SK-N-SH (cell line): Measurements from ENCODE around the gene MARK3. TPM values are rescaled to one million over a fixed set of nuclear protein-coding genes. Genes with fewer than 3 reads are reported as not detected.

Source experiments
- CTCF ChIA-PET: fragments of 300-600, 350-600 bp; formaldehyde crosslinking; extraction: SDS; loops from one replicate; lab custom pipeline; 2021; lab: Yijun Ruan, JAX
- POLR2A ChIA-PET: fragments of 350-600 bp; sonication (Branson Sonifier 250); formaldehyde crosslinking; extraction: SDS; loops from one replicate; lab custom pipeline; 2020; ENCODE audit warnings: antibody characterized with exemption, inconsistent platforms; lab: Yijun Ruan, JAX
- DNase-seq: peaks from one replicate; pipeline ENCODE4 v3.0.0; 2012
- H2AFZ ChIP-seq: fragments of 200-600 bp; sonication (generic); 2 replicates; pipeline ENCODE4 v1.8.1; 2016; ENCODE audit warnings: antibody characterized with exemption, mild to moderate bottlenecking, low read depth
- H3F3A ChIP-seq: fragments of 200-600 bp; sonication (generic); replicated peaks from 2 replicates; pipeline ENCODE3; 2016; ENCODE audit warnings: antibody characterized with exemption, mild to moderate bottlenecking; ENCODE audit not compliant: insufficient read depth
- H3K27ac ChIP-seq, 2 experiments: fragments of 200-500 bp in 1 of 2; fragments of 200-600 bp in 1 of 2; sonication (Bioruptor generic) in 1 of 2; sonication (generic), shearing (Covaris generic) in 1 of 2; 2 replicates each; pipeline versions ENCODE4 v1.5.1 to v1.6.1; 2014 to 2016; ENCODE audit warnings: low read depth in 2 of 2, inconsistent platforms in 1 of 2, low read length in 1 of 2, mild to moderate bottlenecking in 1 of 2, mixed read lengths in 1 of 2
- H3K27me3 ChIP-seq: fragments of 200-600 bp; sonication (generic), shearing (Covaris generic); 2 replicates; pipeline ENCODE4 v1.6.1; 2016; ENCODE audit warnings: mixed run types; ENCODE audit not compliant: insufficient read depth
- H3K36me3 ChIP-seq, 2 experiments: fragments of 200-500 bp in 1 of 2; fragments of 200-600 bp in 1 of 2; sonication (Bioruptor generic) in 1 of 2; sonication (generic) in 1 of 2; replicated peaks in 1 of 2; 2 replicates each; pipeline versions ENCODE3 to v1.5.1; 2014 to 2016; ENCODE audit warnings: low read length in 1 of 2, mild to moderate bottlenecking in 1 of 2; ENCODE audit not compliant: insufficient read depth in 2 of 2, control insufficient read depth in 1 of 2
- H3K4me1 ChIP-seq, 2 experiments: fragments of 200-500 bp in 1 of 2; fragments of 200-600 bp in 1 of 2; sonication (Bioruptor generic) in 1 of 2; sonication (generic), shearing (Covaris generic) in 1 of 2; 2 replicates each; pipeline versions ENCODE4 v1.5.1 to v1.6.1; 2014 to 2016; ENCODE audit warnings: low read depth in 1 of 2, low read length in 1 of 2, mixed run types in 1 of 2; ENCODE audit not compliant: insufficient read depth in 2 of 2, control insufficient read depth in 1 of 2
- H3K4me2 ChIP-seq: fragments of 200-600 bp; sonication (generic), shearing (Covaris generic); 2 replicates; pipeline ENCODE4 v1.6.1; 2017; ENCODE audit warnings: mixed run types
- H3K4me3 ChIP-seq, 2 experiments: fragments of 200-500 bp in 1 of 2; fragments of 200-600 bp in 1 of 2; sonication (Bioruptor generic) in 1 of 2; sonication (generic), shearing (Covaris generic) in 1 of 2; 2 replicates each; pipeline versions ENCODE4 v1.5.1 to v1.8.1; 2014 to 2016; ENCODE audit warnings: low read depth in 2 of 2, inconsistent platforms in 1 of 2, low read length in 1 of 2, mild to moderate bottlenecking in 1 of 2, mixed read lengths in 1 of 2, moderate library complexity in 1 of 2
- H3K79me2 ChIP-seq: fragments of 200-600 bp; sonication (generic); 2 replicates; pipeline ENCODE4 v1.8.1; 2017; ENCODE audit warnings: mild to moderate bottlenecking; ENCODE audit not compliant: insufficient read depth
- H3K9ac ChIP-seq: fragments of 200-600 bp; sonication (generic); 2 replicates; pipeline ENCODE4 v1.6.1; 2017; ENCODE audit warnings: mixed run types
- H3K9me2 ChIP-seq: fragments of 200-600 bp; sonication (generic); 2 replicates; pipeline ENCODE4 v1.6.1; 2017; ENCODE audit warnings: mixed run types
- H3K9me3 ChIP-seq: fragments of 200-600 bp; sonication (generic); 2 replicates; pipeline ENCODE4 v1.6.1; 2017; ENCODE audit warnings: mixed run types, mild to moderate bottlenecking, moderate library complexity
- H4K20me1 ChIP-seq: fragments of 200-600 bp; sonication (generic); 2 replicates; pipeline ENCODE4 v1.6.1; 2017; ENCODE audit warnings: mild to moderate bottlenecking, mixed run types; ENCODE audit not compliant: insufficient read depth
- FOXM1 ChIP-seq: IDR thresholded peaks from 2 replicates; pipeline ENCODE4 v1.4.0; 2012; ENCODE audit warnings: low read depth, mild to moderate bottlenecking
- GATA2 ChIP-seq: sonication (generic); formaldehyde crosslinking; IDR thresholded peaks from 2 replicates; pipeline ENCODE4 v1.5.0; 2020; ENCODE audit warnings: mild to moderate bottlenecking, missing genetic modification reagents
- MEF2A ChIP-seq: IDR thresholded peaks from 2 replicates; pipeline ENCODE4 v1.4.0; 2012; ENCODE audit warnings: low read depth, borderline replicate concordance
- MXI1 ChIP-seq: IDR thresholded peaks from 2 replicates; pipeline ENCODE4 v1.6.1; 2012; ENCODE audit warnings: mild to moderate bottlenecking, low read depth, low read length, improper control_type of control experiment
- NFIC ChIP-seq: IDR thresholded peaks from 2 replicates; pipeline ENCODE4 v1.4.0; 2012; ENCODE audit warnings: borderline replicate concordance
- PBX3 ChIP-seq: IDR thresholded peaks from 2 replicates; pipeline ENCODE4; 2012
- POLR2AphosphoS5 ChIP-seq: IDR thresholded peaks from 2 replicates; pipeline ENCODE4 v1.6.1; 2012; ENCODE audit warnings: low read depth, low read length
- RAD21 ChIP-seq: IDR thresholded peaks from 2 replicates; pipeline ENCODE4 v1.6.1; 2012; ENCODE audit warnings: mild to moderate bottlenecking, low read length
- RCOR1 ChIP-seq: fragments of 150-350 bp; IDR thresholded peaks from 2 replicates; pipeline ENCODE4 v1.6.1; 2017; ENCODE audit warnings: antibody characterized with exemption, low read length
- RFX5 ChIP-seq: IDR thresholded peaks from 2 replicates; pipeline ENCODE4 v1.6.1; 2012; ENCODE audit warnings: mild to moderate bottlenecking, improper control_type of control experiment, low read length
- RXRA ChIP-seq: IDR thresholded peaks from 2 replicates; pipeline ENCODE4 v1.4.0; 2012; ENCODE audit warnings: low read depth, mild to moderate bottlenecking, borderline replicate concordance
- SIN3A ChIP-seq: IDR thresholded peaks from 2 replicates; pipeline ENCODE4 v1.6.1; 2012; ENCODE audit warnings: low read depth, mild to moderate bottlenecking, low read length, moderate library complexity, borderline replicate concordance
- TCF12 ChIP-seq: IDR thresholded peaks from 2 replicates; pipeline ENCODE4 v1.4.0; 2012
- WGBS: methylation state at CpG from one replicate; pipeline ENCODE4 v1.1.6; 2017; ENCODE audit warnings: low lambda C conversion rate; 5-methylcytosine and 5-hydroxymethylcytosine counted together
- polyA plus RNA-seq, 3 experiments: library from polyadenylated mRNA; depleted of rRNA; stranded (reverse); fragments of >200 nt; gene quantifications; 2 replicates each; pipeline ENCODE4 v1.2.3, GENCODE V29; 2012
- TF ChIP-seq, protein P1 (sequence below): IDR thresholded peaks from 2 replicates; pipeline ENCODE4 v1.4.0; 2012; ENCODE audit warnings: low read depth, borderline replicate concordance
- TF ChIP-seq, protein P2 (sequence below): fragments of 200-600 bp; sonication (generic); IDR thresholded peaks from 2 replicates; pipeline ENCODE4 v1.6.1; 2017; ENCODE audit warnings: antibody characterized with exemption, mild to moderate bottlenecking, moderate library complexity
- TF ChIP-seq, protein P3 (sequence below): fragments of 150-350 bp; IDR thresholded peaks from 2 replicates; pipeline ENCODE4 v1.6.1; 2017; ENCODE audit warnings: antibody characterized with exemption, low read length, low read depth, borderline replicate concordance
- TF ChIP-seq, protein P4 (sequence below): IDR thresholded peaks from 2 replicates; pipeline ENCODE4 v1.4.0; 2012; ENCODE audit warnings: low read depth, borderline replicate concordance

Gene MARK3
- polyA plus RNA-seq, 1 of the 3 experiments (the other 2 are of a cell fraction) = 73.4 TPM

DNA sequence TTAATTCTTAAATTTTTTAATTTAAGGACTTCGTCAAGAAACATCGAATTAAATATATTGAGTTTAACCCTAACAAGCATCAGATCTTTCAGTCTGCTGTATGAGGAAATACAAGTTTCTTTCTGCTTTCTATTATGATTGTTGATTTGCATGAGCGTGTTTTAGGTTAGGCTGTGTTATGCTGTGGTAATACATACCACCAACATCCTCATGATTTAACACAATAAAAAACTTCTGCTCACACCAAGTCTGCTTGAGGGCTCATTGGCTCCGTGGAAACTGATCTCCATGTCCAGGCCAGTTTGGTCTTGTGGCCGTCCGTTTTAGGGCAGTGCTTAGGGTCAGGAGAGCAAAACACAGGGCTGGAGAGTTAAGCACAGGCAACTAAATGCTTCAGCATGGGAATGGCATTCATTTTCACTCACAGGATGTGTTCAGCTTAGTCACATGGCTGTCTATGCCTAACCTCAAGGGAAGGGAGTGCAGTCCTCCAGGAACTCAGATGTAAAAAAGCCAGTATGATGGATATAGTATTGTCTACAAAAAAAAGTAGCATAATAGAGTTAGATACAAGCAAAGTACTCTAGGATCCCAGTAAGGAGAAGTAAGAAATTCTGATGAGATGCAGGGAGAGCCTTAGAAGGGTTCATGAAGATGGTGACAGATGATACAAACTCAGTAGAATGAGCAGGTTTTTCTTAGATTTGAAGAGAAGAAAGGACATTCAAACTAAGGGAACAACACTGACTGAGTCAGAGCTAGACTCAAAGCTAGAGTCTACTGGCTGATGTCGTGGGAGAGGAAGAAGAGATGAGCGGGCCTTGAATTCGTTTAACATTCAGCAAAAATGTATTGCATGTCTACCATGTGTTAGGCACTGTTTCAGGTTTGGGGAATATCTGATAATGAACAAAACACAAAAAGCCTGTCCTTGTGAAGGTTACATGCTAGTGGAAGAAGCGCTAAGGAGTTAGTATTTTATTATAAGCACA is 16.3 kb downstream of the MARK3 start (continued):
- TF ChIP-seq, protein P1, sequence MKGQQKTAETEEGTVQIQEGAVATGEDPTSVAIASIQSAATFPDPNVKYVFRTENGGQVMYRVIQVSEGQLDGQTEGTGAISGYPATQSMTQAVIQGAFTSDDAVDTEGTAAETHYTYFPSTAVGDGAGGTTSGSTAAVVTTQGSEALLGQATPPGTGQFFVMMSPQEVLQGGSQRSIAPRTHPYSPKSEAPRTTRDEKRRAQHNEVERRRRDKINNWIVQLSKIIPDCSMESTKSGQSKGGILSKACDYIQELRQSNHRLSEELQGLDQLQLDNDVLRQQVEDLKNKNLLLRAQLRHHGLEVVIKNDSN = peak; percentile 75; the same call in 1 of the 2 replicates
- no peak for TF ChIP-seq RFX5
- no peak for TF ChIP-seq POLR2AphosphoS5
- no peak for TF ChIP-seq RXRA
- TF ChIP-seq TCF12 = peak; percentile 6; the same call in 1 of the 2 replicates
- TF ChIP-seq SIN3A = peak; percentile 65; the same call in 1 of the 2 replicates
- TF ChIP-seq, all 33 proteins: peak for 5

GRCh38 chr14:103402695-103403094 is 17.5 kb downstream of the MARK3 start:
- CTCF ChIA-PET = interaction anchor here (3.2 to 4.2 kb wide), 2 partner anchors 9 to 12 kb away, joined by 18 to 25 read pairs; no protein-coding TSS in a partner anchor
- DNase-seq = no peak
- TF ChIP-seq NFIC (no peak), GATA2 (CRISPR knock-in tag) (no peak), RAD21 (no peak), RCOR1 (no peak), RFX5 (no peak), SIN3A (no peak), PBX3 (no peak), MEF2A (no peak), MXI1 (no peak), FOXM1 (no peak)
- TF ChIP-seq, protein P2, sequence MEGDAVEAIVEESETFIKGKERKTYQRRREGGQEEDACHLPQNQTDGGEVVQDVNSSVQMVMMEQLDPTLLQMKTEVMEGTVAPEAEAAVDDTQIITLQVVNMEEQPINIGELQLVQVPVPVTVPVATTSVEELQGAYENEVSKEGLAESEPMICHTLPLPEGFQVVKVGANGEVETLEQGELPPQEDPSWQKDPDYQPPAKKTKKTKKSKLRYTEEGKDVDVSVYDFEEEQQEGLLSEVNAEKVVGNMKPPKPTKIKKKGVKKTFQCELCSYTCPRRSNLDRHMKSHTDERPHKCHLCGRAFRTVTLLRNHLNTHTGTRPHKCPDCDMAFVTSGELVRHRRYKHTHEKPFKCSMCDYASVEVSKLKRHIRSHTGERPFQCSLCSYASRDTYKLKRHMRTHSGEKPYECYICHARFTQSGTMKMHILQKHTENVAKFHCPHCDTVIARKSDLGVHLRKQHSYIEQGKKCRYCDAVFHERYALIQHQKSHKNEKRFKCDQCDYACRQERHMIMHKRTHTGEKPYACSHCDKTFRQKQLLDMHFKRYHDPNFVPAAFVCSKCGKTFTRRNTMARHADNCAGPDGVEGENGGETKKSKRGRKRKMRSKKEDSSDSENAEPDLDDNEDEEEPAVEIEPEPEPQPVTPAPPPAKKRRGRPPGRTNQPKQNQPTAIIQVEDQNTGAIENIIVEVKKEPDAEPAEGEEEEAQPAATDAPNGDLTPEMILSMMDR = no peak
- TF ChIP-seq, protein P1 = no peak
- TF ChIP-seq, protein P3, sequence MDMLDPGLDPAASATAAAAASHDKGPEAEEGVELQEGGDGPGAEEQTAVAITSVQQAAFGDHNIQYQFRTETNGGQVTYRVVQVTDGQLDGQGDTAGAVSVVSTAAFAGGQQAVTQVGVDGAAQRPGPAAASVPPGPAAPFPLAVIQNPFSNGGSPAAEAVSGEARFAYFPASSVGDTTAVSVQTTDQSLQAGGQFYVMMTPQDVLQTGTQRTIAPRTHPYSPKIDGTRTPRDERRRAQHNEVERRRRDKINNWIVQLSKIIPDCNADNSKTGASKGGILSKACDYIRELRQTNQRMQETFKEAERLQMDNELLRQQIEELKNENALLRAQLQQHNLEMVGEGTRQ = no peak
- TF ChIP-seq, protein P4, sequence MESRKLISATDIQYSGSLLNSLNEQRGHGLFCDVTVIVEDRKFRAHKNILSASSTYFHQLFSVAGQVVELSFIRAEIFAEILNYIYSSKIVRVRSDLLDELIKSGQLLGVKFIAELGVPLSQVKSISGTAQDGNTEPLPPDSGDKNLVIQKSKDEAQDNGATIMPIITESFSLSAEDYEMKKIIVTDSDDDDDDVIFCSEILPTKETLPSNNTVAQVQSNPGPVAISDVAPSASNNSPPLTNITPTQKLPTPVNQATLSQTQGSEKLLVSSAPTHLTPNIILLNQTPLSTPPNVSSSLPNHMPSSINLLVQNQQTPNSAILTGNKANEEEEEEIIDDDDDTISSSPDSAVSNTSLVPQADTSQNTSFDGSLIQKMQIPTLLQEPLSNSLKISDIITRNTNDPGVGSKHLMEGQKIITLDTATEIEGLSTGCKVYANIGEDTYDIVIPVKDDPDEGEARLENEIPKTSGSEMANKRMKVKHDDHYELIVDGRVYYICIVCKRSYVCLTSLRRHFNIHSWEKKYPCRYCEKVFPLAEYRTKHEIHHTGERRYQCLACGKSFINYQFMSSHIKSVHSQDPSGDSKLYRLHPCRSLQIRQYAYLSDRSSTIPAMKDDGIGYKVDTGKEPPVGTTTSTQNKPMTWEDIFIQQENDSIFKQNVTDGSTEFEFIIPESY = no peak
- TF ChIP-seq, all 33 proteins: peak for 0
- Histone ChIP-seq H3K36me3 (peaks cover 8 to 9% of the 10 kb centered on the region in 2 experiments), H3K27ac (peak overlapping the region in 1 of 2 experiments; percentile 87; a peak in 1 of 4 replicates), H3F3A (peaks cover 21% of the 10 kb centered on the region), H3K27me3 (no peaks in the 10 kb centered on the region), H3K4me1 (peaks cover 8 to 47% of the 10 kb centered on the region in 2 experiments), H3K79me2 (peaks cover 97% of the 10 kb centered on the region), H3K4me2 (peak overlapping the region; percentile 23; the same call in 1 of the 2 replicates), H4K20me1 (peaks cover 74% of the 10 kb centered on the region), H3K4me3 (no peak overlapping the region), H3K9me2 (no peaks in the 10 kb centered on the region), H3K9ac (no peak overlapping the region), H2AFZ (no peak overlapping the region), H3K9me3 (no peaks in the 10 kb centered on the region)
- WGBS = 90% methylated on average over 2 of the region's 2 CpGs
- POLR2A ChIA-PET = no interaction called here
